KMS-11 (cell line): ENCODE data around the gene TMPRSS3.

Experiments
- H2AFZ ChIP-seq: fragments of 200-600 bp; sonication (generic); 2 replicates; pipeline ENCODE4 v1.6.1; 2016; ENCODE audit warnings: antibody characterized with exemption, mixed run types, low read depth
- H3K27ac ChIP-seq: fragments of 200-600 bp; sonication (generic); 2 replicates; pipeline ENCODE4 v1.6.1; 2016; ENCODE audit warnings: mild to moderate bottlenecking, mixed run types
- H3K27me3 ChIP-seq: fragments of 200-600 bp; sonication (generic); 2 replicates; pipeline ENCODE4 v1.6.1; 2017; ENCODE audit warnings: mild to moderate bottlenecking, low read depth, mixed run types, moderate library complexity; ENCODE audit not compliant: insufficient read depth
- H3K36me3 ChIP-seq: fragments of 200-600 bp; sonication (generic); 2 replicates; pipeline ENCODE4 v1.6.1; 2017; ENCODE audit warnings: mild to moderate bottlenecking, mixed run types; ENCODE audit not compliant: insufficient read depth
- H3K4me1 ChIP-seq: fragments of 200-600 bp; sonication (generic); 2 replicates; pipeline ENCODE4 v1.6.1; 2016; ENCODE audit warnings: mild to moderate bottlenecking, low read depth, mixed run types; ENCODE audit not compliant: poor library complexity, severe bottlenecking
- H3K4me2 ChIP-seq: fragments of 200-600 bp; sonication (generic); 2 replicates; pipeline ENCODE4 v1.7.0; 2016; ENCODE audit warnings: mild to moderate bottlenecking, mixed run types
- H3K4me3 ChIP-seq: fragments of 200-600 bp; sonication (generic); IDR thresholded peaks from 2 replicates; pipeline ENCODE4 v1.6.1; 2017; ENCODE audit warnings: low read depth, low read length, mixed read lengths; ENCODE audit not compliant: insufficient read depth
- H3K79me2 ChIP-seq: fragments of 200-600 bp; sonication (generic); 2 replicates; pipeline ENCODE4 v1.6.1; 2016; ENCODE audit warnings: low read depth, mixed run types; ENCODE audit not compliant: insufficient read depth
- H3K9ac ChIP-seq: fragments of 200-600 bp; sonication (generic); 2 replicates; pipeline ENCODE4 v1.6.1; 2016; ENCODE audit warnings: mild to moderate bottlenecking, mixed run types
- H4K20me1 ChIP-seq: fragments of 200-600 bp; sonication (generic); 2 replicates; pipeline ENCODE4 v1.6.1; 2016; ENCODE audit warnings: mild to moderate bottlenecking, mixed run types; ENCODE audit not compliant: insufficient read depth
- TF ChIP-seq, protein P1 (sequence below): fragments of 200-600 bp; sonication (generic); conservative IDR thresholded peaks from 2 replicates; pipeline ENCODE4 v1.6.1; 2017; ENCODE audit warnings: low read depth, mild to moderate bottlenecking, antibody characterized with exemption, low read length, moderate library complexity, mixed read lengths

The TMPRSS3 gene

DNA sequence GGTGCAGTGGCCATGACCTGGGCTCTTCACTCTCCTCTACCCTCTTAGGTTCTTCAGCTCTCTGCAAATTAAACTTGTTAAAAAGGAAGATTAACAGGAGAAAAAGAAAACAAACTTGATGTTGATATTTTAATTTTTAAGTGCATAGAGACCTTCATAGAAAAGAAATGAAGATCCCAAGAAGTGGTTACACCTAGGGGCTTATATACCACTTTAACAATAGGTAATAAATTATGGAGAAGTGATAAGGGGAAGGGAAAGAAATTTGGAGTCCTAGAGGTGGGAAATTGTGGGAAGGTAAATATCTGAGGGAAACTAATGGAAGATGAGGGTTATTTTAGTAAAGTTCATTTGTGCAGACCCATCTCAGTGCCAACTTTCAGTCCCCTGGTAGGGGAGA lies 64.2 kb downstream of the TMPRSS3 start:
- H3K4me2 ChIP-seq = no peak overlapping the region
- no peak overlapping the region for H3K9ac ChIP-seq
- H2AFZ ChIP-seq = no peak overlapping the region
- no peaks in the 10 kb centered on the region for H4K20me1 ChIP-seq
- no peak overlapping the region for H3K4me3 ChIP-seq
- H3K27ac ChIP-seq = no peak overlapping the region
- no peaks in the 10 kb centered on the region for H3K79me2 ChIP-seq
- TF ChIP-seq, protein P1, sequence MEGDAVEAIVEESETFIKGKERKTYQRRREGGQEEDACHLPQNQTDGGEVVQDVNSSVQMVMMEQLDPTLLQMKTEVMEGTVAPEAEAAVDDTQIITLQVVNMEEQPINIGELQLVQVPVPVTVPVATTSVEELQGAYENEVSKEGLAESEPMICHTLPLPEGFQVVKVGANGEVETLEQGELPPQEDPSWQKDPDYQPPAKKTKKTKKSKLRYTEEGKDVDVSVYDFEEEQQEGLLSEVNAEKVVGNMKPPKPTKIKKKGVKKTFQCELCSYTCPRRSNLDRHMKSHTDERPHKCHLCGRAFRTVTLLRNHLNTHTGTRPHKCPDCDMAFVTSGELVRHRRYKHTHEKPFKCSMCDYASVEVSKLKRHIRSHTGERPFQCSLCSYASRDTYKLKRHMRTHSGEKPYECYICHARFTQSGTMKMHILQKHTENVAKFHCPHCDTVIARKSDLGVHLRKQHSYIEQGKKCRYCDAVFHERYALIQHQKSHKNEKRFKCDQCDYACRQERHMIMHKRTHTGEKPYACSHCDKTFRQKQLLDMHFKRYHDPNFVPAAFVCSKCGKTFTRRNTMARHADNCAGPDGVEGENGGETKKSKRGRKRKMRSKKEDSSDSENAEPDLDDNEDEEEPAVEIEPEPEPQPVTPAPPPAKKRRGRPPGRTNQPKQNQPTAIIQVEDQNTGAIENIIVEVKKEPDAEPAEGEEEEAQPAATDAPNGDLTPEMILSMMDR = no peak
- no peaks in the 10 kb centered on the region for H3K36me3 ChIP-seq
- no peaks in the 10 kb centered on the region for H3K4me1 ChIP-seq
- H3K27me3 ChIP-seq = no peaks in the 10 kb centered on the region; the same call in 1 of the 2 replicates

GRCh38 chr21:42330380-42331371 lies 65.2 kb downstream of the TMPRSS3 start:
- Histone ChIP-seq H4K20me1 (no peaks in the 10 kb centered on the region), H3K79me2 (no peaks in the 10 kb centered on the region), H3K27ac (no peak overlapping the region), H3K36me3 (no peaks in the 10 kb centered on the region), H3K4me2 (no peak overlapping the region), H3K4me1 (no peaks in the 10 kb centered on the region), H3K4me3 (no peak overlapping the region), H2AFZ (no peak overlapping the region), H3K27me3 (no peaks in the 10 kb centered on the region; the same call in 1 of the 2 replicates), H3K9ac (no peak overlapping the region)
- TF ChIP-seq, protein P1 = no peak

GRCh38 chr21:42324896-42325295 lies 71.0 kb downstream of the TMPRSS3 start:
- no peak overlapping the region for H3K9ac ChIP-seq
- H3K27ac ChIP-seq = no peak overlapping the region
- no peaks in the 10 kb centered on the region for H3K79me2 ChIP-seq
- no peak overlapping the region for H3K4me2 ChIP-seq
- no peak overlapping the region for H3K4me3 ChIP-seq
- no peaks in the 10 kb centered on the region; the same call in 1 of the 2 replicates for H3K27me3 ChIP-seq
- no peak overlapping the region for H2AFZ ChIP-seq
- H3K36me3 ChIP-seq = no peaks in the 10 kb centered on the region
- no peaks in the 10 kb centered on the region for H3K4me1 ChIP-seq
- TF ChIP-seq, protein P1 = no peak
- H4K20me1 ChIP-seq = no peaks in the 10 kb centered on the region
